Prostate gland (tissue), 2 donors: ENCODE results near the gene PFN4.

ENCODE experiments used
- POLR2A ChIP-seq: fragments of 450-650 bp; IDR thresholded peaks from one replicate; pipeline ENCODE4 v1.6.1; 2016; ENCODE audit warnings: antibody characterized with exemption, mild to moderate bottlenecking
- TF ChIP-seq, protein P1 (sequence below), 4 experiments: fragments of 200-600 bp in 2 of 4; fragments of 450-650 bp in 2 of 4; sonication (generic) in 2 of 4; IDR thresholded peaks; 1 replicate in 3 of 4; 2 replicates in 1 of 4; pipeline ENCODE4 v1.5.1; 2016 to 2019; ENCODE audit warnings: antibody characterized with exemption in 4 of 4, mild to moderate bottlenecking in 2 of 4, moderate library complexity in 2 of 4

DNA sequence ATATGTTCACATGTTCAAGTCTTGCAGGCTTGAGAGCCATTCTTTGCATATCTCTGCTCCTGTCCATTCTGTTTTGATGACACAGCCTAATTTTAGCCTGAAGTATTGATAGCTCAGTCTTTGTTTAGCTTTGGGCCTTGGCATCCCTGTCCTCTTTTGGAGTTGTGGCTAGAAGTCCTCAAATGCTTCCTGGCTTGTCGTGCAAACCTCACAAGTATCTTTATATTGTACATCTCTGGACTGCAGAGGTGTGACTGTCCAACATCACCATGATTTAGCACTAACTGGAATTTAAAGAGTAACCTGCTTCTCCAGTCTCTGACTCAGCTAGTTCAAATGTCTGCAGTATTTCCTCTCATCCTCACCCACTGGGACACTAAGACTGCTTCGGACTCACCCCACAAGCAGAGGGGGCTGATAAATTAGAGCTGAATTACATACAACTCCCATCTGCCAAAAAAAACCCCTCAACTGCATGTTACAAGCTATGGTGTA, 11.7 kb downstream of the PFN4 start:
- no peak for TF ChIP-seq POLR2A
- TF ChIP-seq, protein P1, sequence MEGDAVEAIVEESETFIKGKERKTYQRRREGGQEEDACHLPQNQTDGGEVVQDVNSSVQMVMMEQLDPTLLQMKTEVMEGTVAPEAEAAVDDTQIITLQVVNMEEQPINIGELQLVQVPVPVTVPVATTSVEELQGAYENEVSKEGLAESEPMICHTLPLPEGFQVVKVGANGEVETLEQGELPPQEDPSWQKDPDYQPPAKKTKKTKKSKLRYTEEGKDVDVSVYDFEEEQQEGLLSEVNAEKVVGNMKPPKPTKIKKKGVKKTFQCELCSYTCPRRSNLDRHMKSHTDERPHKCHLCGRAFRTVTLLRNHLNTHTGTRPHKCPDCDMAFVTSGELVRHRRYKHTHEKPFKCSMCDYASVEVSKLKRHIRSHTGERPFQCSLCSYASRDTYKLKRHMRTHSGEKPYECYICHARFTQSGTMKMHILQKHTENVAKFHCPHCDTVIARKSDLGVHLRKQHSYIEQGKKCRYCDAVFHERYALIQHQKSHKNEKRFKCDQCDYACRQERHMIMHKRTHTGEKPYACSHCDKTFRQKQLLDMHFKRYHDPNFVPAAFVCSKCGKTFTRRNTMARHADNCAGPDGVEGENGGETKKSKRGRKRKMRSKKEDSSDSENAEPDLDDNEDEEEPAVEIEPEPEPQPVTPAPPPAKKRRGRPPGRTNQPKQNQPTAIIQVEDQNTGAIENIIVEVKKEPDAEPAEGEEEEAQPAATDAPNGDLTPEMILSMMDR (IDR thresholded peaks at IDR 0.05) = no peak
